ENCODE data around the gene PRPS1.
A peak's percentile ranks its signal among the peaks of the same experiment; 100 is the strongest.
"Not testable (repeated sequence)": the region's sequence is repeated elsewhere in the genome, so short reads cannot be mapped to it uniquely, and the experiment has no call there.

Gene PRPS1

GRCh38 chrX:107675365-107675654 is 47.0 kb downstream of the PRPS1 start:
- no peak for DNase-seq (ENCODE audit: low read depth)

GRCh38 chrX:107675823-107676555 is 47.7 kb downstream of the PRPS1 start:
- DNase-seq (ENCODE audit: low read depth), result no peak

- DNase-seq (ENCODE audit: low read depth), result peak; percentile 68
Observed at GRCh38 chrX:107676559-107677378, 48.5 kb downstream of the PRPS1 start.

- no peak for DNase-seq (ENCODE audit: low read depth)
Observed at GRCh38 chrX:107677501-107677901, 49.2 kb downstream of the PRPS1 start.

GRCh38 chrX:107677909-107678308 is 49.6 kb downstream of the PRPS1 start:
- DNase-seq (ENCODE audit: low read depth), result no peak

- no peak for DNase-seq (ENCODE audit: low read depth)
Observed at GRCh38 chrX:107678957-107679740, 50.8 kb downstream of the PRPS1 start.

GRCh38 chrX:107682256-107682655 is 53.9 kb downstream of the PRPS1 start:
- DNase-seq (ENCODE audit: low read depth), result no peak

GRCh38 chrX:107683124-107683895 is 55.0 kb downstream of the PRPS1 start:
- DNase-seq (ENCODE audit: low read depth), result no peak

- DNase-seq (ENCODE audit: low read depth), result no peak
Observed at GRCh38 chrX:107683931-107684330, 55.6 kb downstream of the PRPS1 start.

- no peak for DNase-seq (ENCODE audit: low read depth)
Observed at GRCh38 chrX:107684956-107685385, 56.7 kb downstream of the PRPS1 start.

GRCh38 chrX:107685586-107685985 is 57.3 kb downstream of the PRPS1 start:
- DNase-seq (ENCODE audit: low read depth), result not testable (repeated sequence)

- DNase-seq (ENCODE audit: low read depth), result no peak
Observed at GRCh38 chrX:107686026-107686425, 57.7 kb downstream of the PRPS1 start.

- DNase-seq (ENCODE audit: low read depth), result no peak
Observed at GRCh38 chrX:107686792-107687191, 58.5 kb downstream of the PRPS1 start.

GRCh38 chrX:107687445-107687844 is 59.1 kb downstream of the PRPS1 start:
- DNase-seq (ENCODE audit: low read depth), result no peak

GRCh38 chrX:107691024-107691448 is 62.7 kb downstream of the PRPS1 start:
- DNase-seq (ENCODE audit: low read depth), result no peak

- no peak for DNase-seq (ENCODE audit: low read depth)
Observed at GRCh38 chrX:107699616-107700015, 71.3 kb downstream of the PRPS1 start.

- no peak for DNase-seq (ENCODE audit: low read depth)
Observed at GRCh38 chrX:107700317-107700774, 72.0 kb downstream of the PRPS1 start.
